OCI-LY7 (cell line): ENCODE measurements around the gene PDSS1.

Experiments
- CTCF ChIP-seq: fragments of 200-600 bp; sonication (generic); conservative IDR thresholded peaks from 2 replicates; pipeline ENCODE4 v1.5.1; 2014; ENCODE audit warnings: mild to moderate bottlenecking, antibody characterized with exemption, low read length, moderate library complexity, mixed read lengths
- EZH2phosphoT487 ChIP-seq: fragments of 200-600 bp; sonication (generic); IDR thresholded peaks from 2 replicates; pipeline ENCODE4 v1.6.1; 2018; ENCODE audit warnings: low read depth, borderline replicate concordance, mild to moderate bottlenecking, mixed run types, antibody characterized with exemption, low read length, moderate library complexity, mixed read lengths

- TF ChIP-seq CTCF: no peak
- no peak for TF ChIP-seq EZH2phosphoT487
Measured at GRCh38 chr10:26665080-26666048, 32.1 kb upstream of the PDSS1 start.
